ENCODE results near the gene GJA1. TPM values are rescaled to one million over a fixed set of nuclear protein-coding genes. Genes with fewer than 3 reads are reported as not detected.

GJA1 gene
- total and polyA plus RNA-seq, 8 donors: 3.3 to 30.0 (median 6.6) TPM

DNA sequence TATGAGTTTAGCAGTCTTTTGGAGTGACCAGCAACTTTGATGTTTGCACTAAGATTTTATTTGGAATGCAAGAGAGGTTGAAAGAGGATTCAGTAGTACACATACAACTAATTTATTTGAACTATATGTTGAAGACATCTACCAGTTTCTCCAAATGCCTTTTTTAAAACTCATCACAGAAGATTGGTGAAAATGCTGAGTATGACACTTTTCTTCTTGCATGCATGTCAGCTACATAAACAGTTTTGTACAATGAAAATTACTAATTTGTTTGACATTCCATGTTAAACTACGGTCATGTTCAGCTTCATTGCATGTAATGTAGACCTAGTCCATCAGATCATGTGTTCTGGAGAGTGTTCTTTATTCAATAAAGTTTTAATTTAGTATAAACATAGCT lies 13.9 kb downstream of the GJA1 start:
- 86 to 89% methylated on average over 1 of the region's 1 CpG for WGBS, 2 donors
- intact Hi-C loops (cut with DNase I): no loop called here

DNA sequence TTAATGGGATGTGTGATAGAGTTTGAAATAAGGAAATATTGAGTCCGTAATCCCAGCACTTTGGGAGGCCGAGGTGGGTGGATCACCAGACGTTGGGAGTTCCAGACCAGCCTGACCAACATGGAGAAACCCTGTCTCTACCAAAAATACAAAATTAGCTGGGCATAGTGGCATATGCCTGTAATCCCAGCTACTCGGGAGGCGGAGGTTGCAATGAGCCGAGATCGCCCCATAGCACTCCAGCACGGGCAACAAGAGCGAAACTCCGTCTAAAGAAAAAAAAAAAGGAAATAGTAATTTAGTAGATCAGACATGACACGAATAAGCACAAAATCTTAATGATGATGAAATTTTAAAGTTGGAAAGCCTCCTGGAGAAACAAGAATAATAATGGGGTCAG lies 14.8 kb downstream of the GJA1 start:
- Histone ChIP-seq H3K4me3 (no peak overlapping the region), H3K27me3 (no peaks in the 10 kb centered on the region), H3K27ac (no peak overlapping the region), H3K9me3 (no peaks in the 10 kb centered on the region), H3K4me1 (no peaks in the 10 kb centered on the region), H3K36me3 (no peaks in the 10 kb centered on the region)
- intact Hi-C loops (cut with DNase I): no loop called here
- no peak for ATAC-seq
- FAIRE-seq: no peak
- no peak for DNase-seq
- 91 to 93% methylated on average over 11 of the region's 11 CpGs for WGBS, 2 donors
- TF ChIP-seq, protein P1, sequence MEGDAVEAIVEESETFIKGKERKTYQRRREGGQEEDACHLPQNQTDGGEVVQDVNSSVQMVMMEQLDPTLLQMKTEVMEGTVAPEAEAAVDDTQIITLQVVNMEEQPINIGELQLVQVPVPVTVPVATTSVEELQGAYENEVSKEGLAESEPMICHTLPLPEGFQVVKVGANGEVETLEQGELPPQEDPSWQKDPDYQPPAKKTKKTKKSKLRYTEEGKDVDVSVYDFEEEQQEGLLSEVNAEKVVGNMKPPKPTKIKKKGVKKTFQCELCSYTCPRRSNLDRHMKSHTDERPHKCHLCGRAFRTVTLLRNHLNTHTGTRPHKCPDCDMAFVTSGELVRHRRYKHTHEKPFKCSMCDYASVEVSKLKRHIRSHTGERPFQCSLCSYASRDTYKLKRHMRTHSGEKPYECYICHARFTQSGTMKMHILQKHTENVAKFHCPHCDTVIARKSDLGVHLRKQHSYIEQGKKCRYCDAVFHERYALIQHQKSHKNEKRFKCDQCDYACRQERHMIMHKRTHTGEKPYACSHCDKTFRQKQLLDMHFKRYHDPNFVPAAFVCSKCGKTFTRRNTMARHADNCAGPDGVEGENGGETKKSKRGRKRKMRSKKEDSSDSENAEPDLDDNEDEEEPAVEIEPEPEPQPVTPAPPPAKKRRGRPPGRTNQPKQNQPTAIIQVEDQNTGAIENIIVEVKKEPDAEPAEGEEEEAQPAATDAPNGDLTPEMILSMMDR (IDR thresholded peaks at IDR 0.05): no peak

More for the DNA sequence above, 13.9 kb downstream of the GJA1 start:
- H3K27me3 ChIP-seq: no peaks in the 10 kb centered on the region
- no peak for ATAC-seq
- no peak for DNase-seq
- H3K4me1 ChIP-seq: no peaks in the 10 kb centered on the region
- no peaks in the 10 kb centered on the region for H3K9me3 ChIP-seq
- TF ChIP-seq, protein P1 (IDR thresholded peaks at IDR 0.05): no peak
- H3K36me3 ChIP-seq: no peaks in the 10 kb centered on the region
- no peak for FAIRE-seq
- H3K4me3 ChIP-seq: no peak overlapping the region
- no peak overlapping the region for H3K27ac ChIP-seq

DNA sequence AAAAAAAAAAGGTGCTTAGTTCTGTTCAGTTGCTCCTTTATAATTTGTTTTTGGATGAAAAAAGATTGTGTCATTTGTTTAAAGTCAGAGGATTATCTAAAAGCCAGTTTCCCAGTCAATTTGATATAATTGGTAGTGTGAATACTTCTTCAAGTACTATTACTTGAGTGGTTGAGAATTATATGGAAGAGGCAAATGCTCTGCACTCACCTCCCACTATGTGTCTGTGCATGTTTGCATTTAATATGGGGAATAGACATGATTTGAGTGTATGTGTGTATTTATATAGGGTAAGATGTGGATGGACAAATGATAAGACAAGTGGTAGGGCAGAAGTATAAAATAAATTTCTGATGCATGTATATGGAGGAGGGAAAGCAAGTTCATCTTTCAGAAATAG lies 15.8 kb downstream of the GJA1 start:
- ATAC-seq: no peak
- no peaks in the 10 kb centered on the region for H3K9me3 ChIP-seq

DNA sequence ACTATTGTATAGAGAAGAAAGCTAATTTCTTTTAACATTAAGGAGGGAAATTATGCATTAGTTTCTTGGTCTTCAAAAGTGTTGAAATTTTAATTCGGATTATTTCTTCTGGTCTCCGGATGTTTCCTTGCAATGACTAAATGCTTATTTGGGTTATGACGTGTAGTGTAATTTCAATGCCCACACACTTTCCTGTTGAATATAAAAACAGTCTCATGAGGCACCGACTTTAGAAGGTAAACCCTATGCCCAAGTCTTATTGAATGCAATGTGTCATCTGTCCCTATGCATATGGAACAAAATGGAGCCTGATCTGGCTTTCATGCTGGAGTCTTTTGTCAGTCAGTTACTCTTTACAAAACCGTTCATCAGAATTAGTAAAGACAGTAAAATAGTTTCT lies 17.7 kb downstream of the GJA1 start:
- FAIRE-seq: no peak
- no peak for DNase-seq
- no peak for ATAC-seq
- Histone ChIP-seq H3K27me3 (no peaks in the 10 kb centered on the region), H3K9me3 (no peaks in the 10 kb centered on the region), H3K36me3 (no peaks in the 10 kb centered on the region), H3K4me1 (no peaks in the 10 kb centered on the region), H3K27ac (no peak overlapping the region), H3K4me3 (no peak overlapping the region)
- WGBS, 2 donors: 86 to 94% methylated on average over 5 of the region's 5 CpGs
- intact Hi-C loops (cut with DNase I): no loop called here
- TF ChIP-seq, protein P1 (IDR thresholded peaks at IDR 0.05): no peak

More for the DNA sequence above, 15.8 kb downstream of the GJA1 start:
- H3K27me3 ChIP-seq: no peaks in the 10 kb centered on the region
- FAIRE-seq (no peak), DNase-seq (no peak)
- intact Hi-C loops (cut with DNase I): no loop called here
- H3K27ac ChIP-seq: no peak overlapping the region
- H3K4me1 ChIP-seq: no peaks in the 10 kb centered on the region
- no peaks in the 10 kb centered on the region for H3K36me3 ChIP-seq
- no peak overlapping the region for H3K4me3 ChIP-seq
- TF ChIP-seq, protein P1 (IDR thresholded peaks at IDR 0.05): no peak

DNA sequence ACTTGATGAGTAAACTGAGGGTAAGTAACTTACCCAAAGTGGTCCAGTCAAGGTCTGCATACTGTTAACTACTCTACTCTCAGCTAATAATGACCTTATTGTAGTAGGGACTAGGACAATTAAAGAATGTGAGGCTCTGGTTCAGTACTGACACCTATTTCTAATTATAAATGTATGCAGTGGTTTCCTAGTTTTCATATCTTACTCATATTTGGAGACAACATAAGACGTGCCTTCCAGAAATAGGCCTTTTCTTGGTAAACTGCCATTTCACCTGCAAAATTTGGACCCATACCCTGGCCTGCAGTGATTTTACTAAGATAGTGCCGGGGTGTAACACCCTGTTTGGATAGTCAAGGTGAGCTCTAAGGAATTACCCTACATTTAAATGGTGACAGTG lies 24.7 kb downstream of the GJA1 start:
- no peaks in the 10 kb centered on the region for H3K4me1 ChIP-seq
- no peak overlapping the region for H3K4me3 ChIP-seq
- DNase-seq (no peak), ATAC-seq (no peak), FAIRE-seq (no peak)
- intact Hi-C loops (cut with DNase I): no loop called here
- no peaks in the 10 kb centered on the region for H3K27me3 ChIP-seq
- H3K27ac ChIP-seq: no peak overlapping the region
- TF ChIP-seq, protein P1 (IDR thresholded peaks at IDR 0.05): no peak
- WGBS, 2 donors: 55 to 56% methylated on average over 2 of the region's 2 CpGs
- H3K36me3 ChIP-seq: no peaks in the 10 kb centered on the region
- no peaks in the 10 kb centered on the region for H3K9me3 ChIP-seq
